H1 (cell line): Measurements from ENCODE around the gene ACADVL. TPM values are rescaled to one million over a fixed set of nuclear protein-coding genes. Genes with fewer than 3 reads are reported as not detected.

Experiments
- ASH2L ChIP-seq: fragments of 200-600, 300-600 bp; sonication (generic); IDR thresholded peaks from one replicate; pipeline ENCODE4 v1.7.1; 2017; ENCODE audit warnings: low read length
- BCL11A ChIP-seq, 2 experiments: IDR thresholded peaks; one replicate each; pipeline ENCODE4 v1.6.1; 2011; ENCODE audit warnings: low read depth in 2 of 2, low read length in 2 of 2, mild to moderate bottlenecking in 2 of 2
- CBX5 ChIP-seq: fragments of 300-800, 300-1000 bp; sonication (generic); IDR thresholded peaks from 2 replicates; pipeline ENCODE4 v1.7.1; 2016; ENCODE audit warnings: antibody characterized with exemption, low read length, low read depth
- EGR1 ChIP-seq: IDR thresholded peaks from 2 replicates; pipeline ENCODE4 v1.6.1; 2011; ENCODE audit warnings: low read depth, low read length, borderline replicate concordance
- EP300 ChIP-seq, 2 experiments: IDR thresholded peaks; 1 replicate in 1 of 2; 2 replicates in 1 of 2; pipeline ENCODE4 v1.6.1; 2011 to 2012; ENCODE audit warnings: low read depth in 2 of 2, low read length in 2 of 2, mild to moderate bottlenecking in 2 of 2, borderline replicate concordance in 1 of 2, inconsistent platforms in 1 of 2, moderate library complexity in 1 of 2
- GTF2F1 ChIP-seq: IDR thresholded peaks from 2 replicates; pipeline ENCODE4 v1.6.1; 2012; ENCODE audit warnings: low read depth, low read length, improper control_type of control experiment, borderline replicate concordance
- JUND ChIP-seq: IDR thresholded peaks from 2 replicates; pipeline ENCODE4 v1.6.1; 2011; ENCODE audit warnings: mild to moderate bottlenecking, improper control_type of control experiment, low read length
- KDM1A ChIP-seq: fragments of 200-600, 300-600 bp; sonication (generic); IDR thresholded peaks from 2 replicates; pipeline ENCODE4 v1.7.1; 2016; ENCODE audit warnings: mild to moderate bottlenecking, low read length, borderline replicate concordance
- POLR2A ChIP-seq, 2 experiments: IDR thresholded peaks; 1 replicate in 1 of 2; 2 replicates in 1 of 2; pipeline ENCODE4 v1.6.1; 2011; ENCODE audit warnings: low read depth in 2 of 2, low read length in 2 of 2, mild to moderate bottlenecking in 2 of 2; ENCODE audit errors: control extremely low read depth in 1 of 2
- RAD21 ChIP-seq, 2 experiments: IDR thresholded peaks in 1 of 2; conservative IDR thresholded peaks in 1 of 2; 2 replicates each; pipeline ENCODE4 v1.6.1; 2011; ENCODE audit warnings: low read depth in 2 of 2, low read length in 2 of 2, improper control_type of control experiment in 1 of 2, inconsistent platforms in 1 of 2, mild to moderate bottlenecking in 1 of 2, moderate library complexity in 1 of 2
- SAP30 ChIP-seq: fragments of 300-600 bp; sonication (generic); IDR thresholded peaks from 2 replicates; pipeline ENCODE4 v1.7.1; 2012; ENCODE audit warnings: low read length, moderate library complexity, mild to moderate bottlenecking, inconsistent platforms; ENCODE audit not compliant: insufficient read depth, insufficient replicate concordance
- SIN3A ChIP-seq, 2 experiments: IDR thresholded peaks in 1 of 2; conservative IDR thresholded peaks in 1 of 2; 2 replicates each; pipeline ENCODE4 v1.6.1; 2011 to 2012; ENCODE audit warnings: low read length in 2 of 2, improper control_type of control experiment in 1 of 2, low read depth in 1 of 2, mild to moderate bottlenecking in 1 of 2
- SP1 ChIP-seq: IDR thresholded peaks from 2 replicates; pipeline ENCODE4 v1.6.1; 2011; ENCODE audit warnings: low read depth, low read length
- SUZ12 ChIP-seq: fragments of 200-600 bp; sonication (generic); IDR thresholded peaks from 2 replicates; pipeline ENCODE4 v1.6.1; 2012; ENCODE audit warnings: mild to moderate bottlenecking, inconsistent platforms, low read length, moderate library complexity, mixed read lengths
- YY1 ChIP-seq: IDR thresholded peaks from 2 replicates; pipeline ENCODE4 v1.6.1; 2011; ENCODE audit warnings: low read depth, mild to moderate bottlenecking, low read length
- polyA plus RNA-seq, 7 experiments: library from polyadenylated mRNA; depleted of rRNA in 3 of 7; stranded (reverse) in 5 of 7; unstranded in 2 of 7; fragments of >200 nt in 5 of 7; fragments of 200-250 nt in 2 of 7; gene quantifications; 1 replicate in 5 of 7; 2 replicates in 1 of 7; 4 replicates in 1 of 7; pipeline versions ENCODE4 v1.2.1 to v1.2.3, GENCODE V29; 2011 to 2013; ENCODE audit warnings: missing spikeins in 2 of 7, mixed read lengths in 2 of 7
- total RNA-seq: library from RNA; stranded (reverse); fragmentation: NEBNext Ultra II Directional; extraction: Animal tissue kit (Norgen Biotek cat#: 25700); gene quantifications from 2 replicates; pipeline ENCODE4 v1.2.1, GENCODE V29; 2021

Gene ACADVL
- total and polyA plus RNA-seq, 2 of the 8 experiments (the other 6 are each of a cell fraction or from before 2014, with no cell fraction given): 181 to 231 TPM

DNA sequence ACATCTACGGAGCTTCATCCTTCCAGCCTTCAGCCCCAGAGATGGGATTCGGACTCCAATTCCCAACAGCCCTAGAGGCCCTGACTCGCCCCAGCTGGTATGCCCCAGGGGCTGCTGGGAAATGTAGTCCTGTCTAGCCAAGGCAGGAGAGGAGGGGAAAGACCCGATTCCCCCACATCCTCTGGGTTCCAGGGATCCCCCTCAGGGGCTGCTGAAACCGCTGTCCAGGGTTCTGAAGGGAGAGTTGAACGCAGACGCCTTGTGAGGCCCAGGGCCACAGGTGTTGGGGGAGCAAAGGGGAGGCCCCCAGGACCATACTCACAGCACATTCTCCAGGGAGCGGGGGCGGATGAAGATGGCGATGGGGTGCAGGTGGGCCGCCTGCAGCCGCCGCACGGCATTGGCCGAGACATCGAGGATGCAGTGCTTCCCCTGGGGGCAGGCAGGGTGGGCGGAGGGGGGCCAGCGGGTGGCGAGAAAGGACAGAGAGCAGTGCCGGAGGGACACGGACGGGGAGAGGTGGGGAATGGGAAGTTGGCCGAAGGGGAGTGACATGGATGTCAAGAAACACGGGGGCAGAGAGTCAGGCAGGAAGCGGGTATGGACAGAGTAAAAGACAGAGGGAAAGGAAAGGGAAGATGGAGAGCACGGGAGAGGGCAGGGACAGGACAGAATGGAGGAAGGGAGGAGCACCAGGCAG, 28.0 kb upstream of the ACADVL start (continued):
- TF ChIP-seq SAP30 (no peak), EGR1 (no peak), YY1 (peak; percentile 37; the same call in 1 of the 2 replicates), SP1 (no peak), KDM1A (no peak), GTF2F1 (no peak), POLR2A (IDR thresholded peaks at IDR 0.05; ENCODE audit: control extremely low read depth in 1 of 2, low read depth in 2 of 2, low read length in 2 of 2) (no peak), SIN3A (conservative IDR thresholded peaks at IDR 0.05 in 1 of 2, IDR thresholded peaks at IDR 0.05 in 1 of 2; ENCODE audit: low read depth in 1 of 2, low read length in 2 of 2) (peak; percentile 90 to 98; a peak in 3 of 4 replicates), CBX5 (no peak), JUND (0 out of 2 replicates have a peak, but pooled peaks have one; percentile 63), EP300 (IDR thresholded peaks at IDR 0.05; ENCODE audit: borderline replicate concordance in 1 of 2, low read depth in 2 of 2, low read length in 2 of 2) (no peak; a peak in 1 of 3 replicates), BCL11A (IDR thresholded peaks at IDR 0.05; ENCODE audit: low read depth in 2 of 2, low read length in 2 of 2) (no peak), ASH2L (no peak), SUZ12 (no peak), RAD21 (IDR thresholded peaks at IDR 0.05 in 1 of 2, conservative IDR thresholded peaks at IDR 0.05 in 1 of 2; ENCODE audit: low read depth in 2 of 2, low read length in 2 of 2) (no peak)
